ENCODE data around the gene ARHGAP5.
"Not testable (repeated sequence)": the region's sequence is repeated elsewhere in the genome, so short reads cannot be mapped to it uniquely, and the experiment has no call there.

DNA sequence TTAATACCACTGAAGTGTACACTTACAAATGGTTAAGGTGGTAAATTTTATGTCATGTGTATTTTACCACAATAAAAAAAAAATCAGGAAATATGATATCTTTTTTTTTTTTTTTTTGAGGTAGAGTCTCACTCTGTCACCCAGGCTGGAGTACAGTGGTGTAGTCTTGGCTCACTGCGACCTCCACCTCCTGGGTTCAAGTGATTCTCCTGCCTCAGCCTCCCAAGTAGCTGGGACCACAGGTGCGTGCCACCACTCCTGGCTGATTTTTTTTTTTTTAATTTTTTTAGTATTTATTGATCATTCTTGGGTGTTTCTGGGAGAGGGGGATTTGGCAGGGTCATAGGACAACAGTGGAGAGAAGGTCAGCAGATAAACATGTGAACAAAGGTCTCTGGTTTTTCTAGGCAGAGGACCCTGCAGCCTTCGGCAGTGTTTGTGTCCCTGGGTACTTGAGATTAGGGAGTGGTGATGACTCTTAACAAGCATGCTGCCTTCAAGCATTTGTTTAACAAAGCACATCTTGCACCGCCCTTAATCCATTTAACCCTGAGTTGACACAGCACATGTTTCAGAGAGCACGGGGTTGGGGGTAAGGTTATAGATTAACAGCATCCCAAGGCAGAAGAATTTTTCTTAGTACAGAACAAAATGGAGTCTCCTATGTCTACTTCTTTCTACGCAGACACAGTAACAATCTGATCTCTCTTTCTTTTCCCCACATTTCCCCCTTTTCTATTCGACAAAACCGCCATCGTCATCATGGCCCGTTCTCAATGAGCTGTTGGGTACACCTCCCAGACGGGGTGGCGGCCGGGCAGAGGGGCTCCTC, 50.0 kb downstream of the ARHGAP5 start:
- TF ChIP-seq, protein P1, sequence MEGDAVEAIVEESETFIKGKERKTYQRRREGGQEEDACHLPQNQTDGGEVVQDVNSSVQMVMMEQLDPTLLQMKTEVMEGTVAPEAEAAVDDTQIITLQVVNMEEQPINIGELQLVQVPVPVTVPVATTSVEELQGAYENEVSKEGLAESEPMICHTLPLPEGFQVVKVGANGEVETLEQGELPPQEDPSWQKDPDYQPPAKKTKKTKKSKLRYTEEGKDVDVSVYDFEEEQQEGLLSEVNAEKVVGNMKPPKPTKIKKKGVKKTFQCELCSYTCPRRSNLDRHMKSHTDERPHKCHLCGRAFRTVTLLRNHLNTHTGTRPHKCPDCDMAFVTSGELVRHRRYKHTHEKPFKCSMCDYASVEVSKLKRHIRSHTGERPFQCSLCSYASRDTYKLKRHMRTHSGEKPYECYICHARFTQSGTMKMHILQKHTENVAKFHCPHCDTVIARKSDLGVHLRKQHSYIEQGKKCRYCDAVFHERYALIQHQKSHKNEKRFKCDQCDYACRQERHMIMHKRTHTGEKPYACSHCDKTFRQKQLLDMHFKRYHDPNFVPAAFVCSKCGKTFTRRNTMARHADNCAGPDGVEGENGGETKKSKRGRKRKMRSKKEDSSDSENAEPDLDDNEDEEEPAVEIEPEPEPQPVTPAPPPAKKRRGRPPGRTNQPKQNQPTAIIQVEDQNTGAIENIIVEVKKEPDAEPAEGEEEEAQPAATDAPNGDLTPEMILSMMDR (IDR thresholded peaks at IDR 0.05; ENCODE audit: extremely low read depth in 1 of 2, insufficient read depth in 1 of 2, low read depth in 1 of 2, low read length in 2 of 2), result not testable (repeated sequence)
- TF ChIP-seq FOS (IDR thresholded peaks at IDR 0.05; ENCODE audit: borderline replicate concordance, insufficient read depth, low read length); POLR2AphosphoS5 (IDR thresholded peaks at IDR 0.05; ENCODE audit: insufficient read depth, low read depth, low read length): not testable (repeated sequence)
